Measurements from ENCODE around the gene SLIT3.

SLIT3 gene

GRCh38 chr5:169013846-169014245, 287.1 kb downstream of the SLIT3 start:
- FAIRE-seq: no peak

GRCh38 chr5:169013208-169013728, 287.7 kb downstream of the SLIT3 start:
- FAIRE-seq: no peak

GRCh38 chr5:169012450-169012849, 288.5 kb downstream of the SLIT3 start:
- FAIRE-seq: no peak

GRCh38 chr5:169011451-169011850, 289.5 kb downstream of the SLIT3 start:
- FAIRE-seq: no peak

DNA sequence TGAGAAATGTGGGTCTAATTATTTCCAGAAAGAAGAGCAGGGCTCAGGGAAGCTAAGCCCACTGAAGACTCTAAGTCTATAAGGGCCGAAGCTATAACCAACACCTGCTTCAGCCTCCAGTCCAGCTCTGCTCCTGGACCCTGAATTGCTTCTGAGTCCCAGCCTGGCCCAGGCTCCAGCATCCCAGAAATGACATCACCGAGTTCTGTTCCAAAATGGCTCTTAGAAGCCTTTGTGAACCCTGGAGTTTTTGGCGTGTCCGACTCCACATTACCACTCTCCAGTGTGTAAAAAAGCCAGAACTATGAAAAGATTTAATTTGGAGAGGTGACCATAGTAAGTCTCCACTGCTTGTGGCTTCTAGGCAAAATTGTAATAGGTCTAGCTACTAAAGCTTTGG, 289.9 kb downstream of the SLIT3 start:
- no peak for FAIRE-seq

- FAIRE-seq: no peak
Measured at GRCh38 chr5:169009123-169009522, 291.8 kb downstream of the SLIT3 start.

DNA sequence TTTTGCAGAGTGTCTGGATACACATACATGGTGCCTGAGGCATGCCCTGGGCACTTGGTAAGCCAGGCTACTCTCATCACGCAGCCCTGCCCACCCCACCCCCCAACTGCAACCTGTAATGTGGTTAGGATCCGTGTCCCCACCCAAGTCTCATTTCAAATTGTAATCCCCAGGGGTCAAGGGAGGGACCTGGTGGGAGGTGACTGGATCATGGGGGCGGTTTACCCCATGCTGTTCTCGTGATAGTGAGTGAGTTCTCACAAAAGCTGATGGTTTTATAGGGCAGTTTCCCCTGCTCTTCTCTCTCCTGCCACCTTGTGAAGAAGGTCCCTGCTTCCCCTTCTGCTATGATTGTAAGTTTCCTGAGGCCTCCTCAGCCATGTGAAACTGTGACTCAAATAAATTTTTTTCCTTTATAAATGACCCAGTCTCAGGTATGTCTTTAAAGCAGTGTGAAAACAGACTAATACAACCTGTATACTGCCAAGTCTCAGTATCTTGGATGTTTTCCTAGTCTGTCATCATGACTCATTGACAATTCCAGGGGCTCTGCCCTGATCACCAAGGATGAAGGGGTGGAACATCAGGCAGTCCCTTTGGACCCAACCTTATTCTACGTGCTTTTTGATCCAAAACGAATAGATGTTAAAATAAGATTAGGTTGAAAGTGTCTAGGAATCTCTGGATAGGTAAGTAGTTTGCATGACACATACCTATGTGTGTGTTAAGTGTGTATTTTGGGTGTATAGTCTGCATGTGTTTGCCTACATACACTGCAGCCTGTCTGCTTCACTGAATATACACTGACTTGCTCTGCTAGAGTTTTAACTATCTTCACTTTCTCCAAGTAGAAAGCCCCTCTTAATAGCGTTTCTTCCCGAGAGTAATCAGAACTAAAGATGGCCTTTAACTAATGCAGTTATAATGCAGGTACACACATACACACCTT, 293.8 kb downstream of the SLIT3 start:
- no peak for FAIRE-seq

- no peak for FAIRE-seq
Measured at GRCh38 chr5:169004551-169004950, 296.4 kb downstream of the SLIT3 start.

GRCh38 chr5:169003721-169004541, 297.0 kb downstream of the SLIT3 start:
- no peak for FAIRE-seq

- no peak for FAIRE-seq
Measured at GRCh38 chr5:169002953-169003555, 297.9 kb downstream of the SLIT3 start.

DNA sequence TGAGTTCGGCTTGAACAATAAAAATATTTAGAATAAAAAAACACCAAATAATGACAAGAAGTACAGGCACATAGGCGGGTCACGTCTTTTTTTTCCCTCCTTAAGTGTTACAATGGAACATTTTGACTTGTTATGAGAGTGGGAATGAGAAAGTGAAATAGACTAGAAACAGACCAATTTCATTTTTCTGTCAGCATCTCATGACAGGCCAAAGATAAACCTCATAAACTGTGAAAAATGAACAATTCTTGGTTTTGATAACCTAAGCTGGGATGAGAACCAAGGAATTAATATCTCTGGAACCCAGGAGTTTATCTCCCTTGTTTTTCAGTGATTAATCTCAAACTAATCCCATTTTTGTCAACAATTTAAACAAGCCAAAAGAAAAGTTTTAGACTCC, 299.5 kb downstream of the SLIT3 start:
- FAIRE-seq: no peak

DNA sequence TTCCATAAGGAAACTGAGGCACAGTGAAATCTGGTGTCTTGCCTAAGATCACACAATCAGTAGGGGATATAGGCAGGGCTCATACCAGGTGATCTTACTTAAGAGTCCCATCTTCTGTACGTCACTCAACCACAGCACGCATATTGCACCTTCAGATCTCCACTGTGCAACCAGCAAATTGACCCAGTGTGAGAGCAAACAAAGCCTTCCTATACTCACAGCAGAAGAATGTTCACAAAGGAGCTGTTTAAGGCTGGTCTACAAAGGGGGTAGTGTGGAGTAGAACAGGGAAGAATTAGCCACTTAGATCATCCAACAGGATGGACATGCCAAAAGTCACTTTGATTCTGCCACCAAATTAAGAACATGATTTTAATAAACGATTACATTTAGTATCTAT, 305.9 kb downstream of the SLIT3 start:
- FAIRE-seq: no peak

DNA sequence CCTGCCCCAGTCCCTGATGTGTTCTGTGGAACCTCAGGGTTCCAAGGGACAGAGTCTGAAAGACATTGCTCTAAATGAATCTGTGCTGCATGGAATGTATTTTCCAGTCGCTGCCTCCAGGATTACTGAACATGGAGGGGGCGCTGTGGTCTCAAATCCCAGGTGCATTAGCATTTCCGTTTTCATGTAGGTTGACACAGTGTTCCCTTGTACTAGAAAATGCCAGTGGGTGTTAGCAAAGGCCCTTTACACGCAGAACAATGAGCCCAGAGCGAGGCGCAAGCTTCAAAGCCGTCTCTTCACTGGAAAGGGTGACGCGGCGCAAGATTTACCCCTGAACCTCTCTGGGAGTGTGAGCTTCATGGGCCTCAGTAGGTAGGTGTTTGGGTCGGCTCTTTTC, 308.3 kb downstream of the SLIT3 start:
- FAIRE-seq: no peak

DNA sequence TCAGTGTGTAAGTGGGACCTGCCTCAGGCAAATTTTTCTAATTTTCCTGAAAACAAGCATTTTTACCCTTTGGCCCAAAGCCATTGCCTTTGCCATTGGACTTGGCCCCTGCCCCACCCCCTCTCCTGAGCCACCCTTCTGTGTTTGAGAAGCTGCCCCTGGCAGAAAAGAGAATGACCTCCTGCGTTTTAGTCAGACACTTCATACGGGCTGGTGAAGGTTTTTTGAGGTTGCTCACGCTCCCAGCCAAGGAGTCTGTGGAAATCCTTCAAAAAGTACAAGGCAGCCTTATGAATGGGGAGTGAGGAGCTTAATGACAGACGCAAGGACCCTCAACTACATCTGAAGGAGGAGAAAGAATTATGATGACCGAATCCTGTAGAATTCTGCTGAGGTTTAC, 308.9 kb downstream of the SLIT3 start:
- FAIRE-seq: no peak

- no peak for FAIRE-seq
Measured at GRCh38 chr5:168991311-168991710, 309.6 kb downstream of the SLIT3 start.

- no peak for FAIRE-seq
Measured at GRCh38 chr5:168990679-168991078, 310.3 kb downstream of the SLIT3 start.

DNA sequence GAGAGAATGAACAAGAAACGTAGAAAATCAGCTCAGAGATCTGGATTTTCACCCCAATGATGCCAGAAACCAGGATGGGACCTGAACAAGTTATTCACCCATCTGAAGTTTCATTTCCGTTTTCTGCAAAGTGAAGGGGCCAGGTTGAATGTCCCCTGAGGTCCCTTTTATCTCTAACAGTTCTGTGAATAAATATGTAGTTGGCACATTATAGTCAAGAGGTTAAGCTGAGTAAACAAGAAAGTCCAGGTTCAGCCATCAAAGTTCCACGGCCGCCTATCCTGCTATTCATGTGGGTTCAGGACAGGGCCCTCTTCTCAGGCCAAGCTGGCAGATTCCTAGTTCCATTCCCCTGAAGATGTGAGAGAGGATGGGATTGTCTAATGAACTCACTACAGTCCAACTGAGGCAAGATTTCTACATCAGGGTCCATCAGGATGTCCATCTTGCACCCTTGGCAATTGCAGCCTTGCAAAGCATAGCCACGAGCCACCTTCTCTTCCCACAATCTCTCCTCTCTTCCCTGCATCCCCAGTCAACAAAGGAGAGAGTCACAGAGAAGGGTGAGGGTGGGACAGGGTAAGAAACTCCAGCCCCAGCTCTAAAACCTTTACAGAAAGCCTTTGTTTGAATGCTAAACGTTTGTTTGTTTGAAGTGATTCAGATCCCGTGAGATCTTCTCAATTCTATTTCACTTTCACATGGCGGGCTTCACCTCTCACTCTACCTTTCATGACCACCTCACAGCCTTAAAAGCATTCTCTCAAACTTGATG, 311.0 kb downstream of the SLIT3 start:
- no peak for FAIRE-seq

DNA sequence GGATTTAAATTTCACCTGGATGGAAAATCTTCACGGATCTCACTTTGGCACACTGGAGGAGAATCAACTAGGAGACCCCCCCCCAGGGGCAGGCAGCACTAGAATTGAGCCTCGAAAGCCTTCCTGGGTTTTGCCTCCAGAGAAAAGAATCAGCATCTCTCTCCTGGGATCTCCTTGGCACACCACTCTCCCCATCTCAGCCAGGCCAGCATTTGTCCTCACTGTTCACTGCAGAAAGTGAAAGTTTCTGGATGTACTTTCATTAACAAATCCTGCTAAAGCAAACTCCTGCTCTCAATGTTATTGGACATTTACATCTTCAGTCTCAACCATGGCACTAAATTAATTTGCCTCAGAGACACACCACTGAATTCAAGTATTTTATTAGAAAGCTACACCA, 312.2 kb downstream of the SLIT3 start:
- FAIRE-seq: no peak

- no peak for FAIRE-seq
Measured at GRCh38 chr5:168987543-168988300, 313.2 kb downstream of the SLIT3 start.

- FAIRE-seq: no peak
Measured at GRCh38 chr5:168985454-168985853, 315.5 kb downstream of the SLIT3 start.

DNA sequence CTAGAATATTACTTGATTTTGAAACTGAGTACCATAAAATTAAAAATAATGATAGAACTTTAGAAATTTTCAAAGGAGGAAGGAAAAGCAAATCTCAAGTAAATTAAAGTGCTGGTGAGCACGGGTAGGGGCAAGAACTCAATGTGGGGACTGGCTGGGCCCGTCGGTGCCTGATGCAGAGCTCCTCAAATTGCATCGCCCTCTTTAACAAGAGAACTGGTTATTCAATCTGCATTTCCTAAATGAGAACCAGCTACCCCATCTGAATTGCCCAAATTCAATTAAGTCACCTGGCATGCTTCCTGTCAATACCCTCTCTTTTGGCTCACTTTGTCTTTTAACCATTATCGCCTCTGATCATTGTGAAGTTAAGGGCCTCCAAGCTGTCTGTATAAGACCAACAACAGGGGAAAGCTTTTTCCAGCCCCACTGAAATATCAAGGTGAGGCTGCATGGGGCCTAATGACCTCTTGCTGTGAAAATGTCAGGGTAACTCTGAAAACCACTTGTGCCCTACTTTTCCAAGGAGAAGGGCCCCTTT, 316.7 kb downstream of the SLIT3 start:
- FAIRE-seq: no peak
